Measurements from ENCODE around the gene DNAJC5.

- TF ChIP-seq CTCF (IDR thresholded peaks at IDR 0.05) (no peak), POLR2A (IDR thresholded peaks at IDR 0.05) (no peak), EP300 (IDR thresholded peaks at IDR 0.05) (no peak), POLR2AphosphoS5 (IDR thresholded peaks at IDR 0.05) (no peak)
Observed at GRCh38 chr20:63977739-63978276, 82.9 kb downstream of the DNAJC5 start.

Measured in upper lobe of left lung (tissue), 4 donors.